GM19035 (cell line): ENCODE measurements around the gene PTPN1.
"Not testable (repeated sequence)": the region's sequence is repeated elsewhere in the genome, so short reads cannot be mapped to it uniquely, and the experiment has no call there.

ENCODE experiments used
- ATAC-seq: cut with Tn5 transposase; IDR thresholded peaks from one replicate; pipeline ENCODE4 v1.9.1; 2021; ENCODE audit not compliant: unreplicated experiment

Gene PTPN1

GRCh38 chr20:50527068-50527605 lies 17.0 kb downstream of the PTPN1 start:
- no peak for ATAC-seq

DNA sequence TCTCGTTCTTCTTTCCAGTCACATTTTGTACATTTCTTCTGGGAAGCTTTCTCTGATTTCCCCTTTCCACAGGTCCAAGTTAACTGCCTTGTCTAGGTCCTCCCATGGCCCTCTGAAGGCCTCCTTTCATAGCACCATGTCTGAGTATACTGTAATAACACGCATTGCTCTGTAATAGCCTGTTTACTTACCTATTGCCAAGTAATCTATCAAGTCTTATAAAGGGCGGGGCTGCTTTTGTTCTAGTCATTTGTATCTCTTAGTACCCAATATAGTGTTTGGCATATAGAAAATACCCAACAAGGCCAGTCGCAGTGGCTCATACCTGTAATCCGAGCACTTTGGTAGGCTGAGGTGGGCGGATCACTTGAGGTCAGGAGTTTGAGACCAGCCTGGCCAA lies 17.9 kb downstream of the PTPN1 start:
- no peak for ATAC-seq

- ATAC-seq: peak; percentile 57
Observed at GRCh38 chr20:50528804-50529351, 18.7 kb downstream of the PTPN1 start.

GRCh38 chr20:50532221-50532620 lies 22.0 kb downstream of the PTPN1 start:
- no peak for ATAC-seq

DNA sequence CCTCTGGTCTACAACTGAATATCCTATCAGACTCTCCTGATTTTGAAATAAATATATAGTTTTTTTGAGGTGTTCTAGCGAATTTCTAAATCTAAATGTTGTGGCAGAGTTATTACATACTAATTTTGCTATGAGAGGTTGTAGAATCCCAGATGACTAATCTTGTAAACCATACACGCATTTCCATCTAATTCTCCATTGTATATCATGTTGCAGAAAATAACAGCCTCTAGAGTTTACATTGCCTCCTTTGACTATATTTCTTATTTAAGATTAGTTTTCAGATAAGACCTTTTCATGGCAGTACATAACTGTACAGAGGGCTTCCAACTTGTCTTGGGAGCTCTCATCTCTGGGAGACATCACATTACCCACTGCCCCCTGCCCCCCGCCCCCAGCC lies 22.9 kb downstream of the PTPN1 start:
- no peak for ATAC-seq

- ATAC-seq: no peak
Observed at GRCh38 chr20:50533464-50533863, 23.3 kb downstream of the PTPN1 start.

DNA sequence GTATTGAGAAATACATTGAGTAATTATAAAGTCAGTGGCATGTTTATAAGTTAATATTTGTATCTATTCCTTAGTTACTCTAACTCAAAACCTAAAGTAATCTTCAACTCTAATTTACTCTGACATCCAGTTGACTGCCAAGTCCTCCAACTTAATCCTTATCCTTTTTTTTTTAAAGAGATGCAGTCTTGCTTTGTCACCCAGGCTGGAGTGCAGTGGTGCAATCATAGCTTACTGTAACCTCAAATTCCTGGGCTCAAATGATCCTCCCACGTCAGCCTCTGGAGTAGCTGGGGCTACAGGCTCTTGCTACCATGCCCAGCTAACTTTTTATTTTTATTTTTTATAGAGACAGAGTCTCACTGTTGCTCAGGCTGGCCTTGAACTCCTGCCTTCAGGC lies 24.4 kb downstream of the PTPN1 start:
- no peak for ATAC-seq

- no peak for ATAC-seq
Observed at GRCh38 chr20:50535162-50535561, 25.0 kb downstream of the PTPN1 start.

DNA sequence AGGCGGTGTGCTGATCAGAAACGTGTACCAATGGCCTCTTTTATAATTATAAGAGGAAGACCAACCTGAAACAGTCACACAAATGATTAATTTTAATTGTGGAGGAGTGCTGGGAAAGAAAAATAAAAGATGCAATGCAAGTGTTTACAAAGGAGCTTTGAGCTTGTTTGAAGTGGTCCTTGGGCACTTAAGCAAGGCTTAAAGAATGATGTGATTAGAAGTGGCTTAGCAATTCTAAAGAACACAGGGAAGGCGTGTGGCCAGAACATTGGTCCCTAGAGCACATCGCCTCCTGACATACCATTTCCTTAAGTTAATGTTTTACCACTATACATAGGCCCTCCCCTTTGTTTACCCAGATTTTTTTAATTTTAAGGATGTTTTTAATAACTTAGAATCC lies 26.1 kb downstream of the PTPN1 start:
- ATAC-seq: no peak

GRCh38 chr20:50537546-50538201 lies 27.5 kb downstream of the PTPN1 start:
- no peak for ATAC-seq

GRCh38 chr20:50538276-50538675 lies 28.1 kb downstream of the PTPN1 start:
- no peak for ATAC-seq

DNA sequence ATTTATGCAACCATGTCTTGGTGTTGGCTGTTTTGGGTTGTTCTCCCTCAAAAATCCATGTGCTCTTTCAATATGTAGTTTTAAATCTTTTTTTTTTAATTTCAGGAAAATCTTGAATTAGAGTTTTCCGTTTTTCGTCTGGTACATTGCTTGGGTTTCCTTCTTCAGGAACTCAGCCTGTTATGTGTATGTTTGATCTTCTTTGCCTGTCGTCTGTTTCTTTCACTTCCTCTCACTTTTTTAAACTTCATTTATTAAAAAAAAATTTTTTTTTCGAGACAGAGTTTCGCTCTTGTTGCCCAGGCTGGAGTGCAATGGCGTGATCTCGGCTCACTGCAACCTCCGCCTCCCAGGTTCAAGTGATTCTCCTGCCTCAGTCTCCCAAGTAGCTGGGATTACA lies 29.6 kb downstream of the PTPN1 start:
- ATAC-seq: not testable (repeated sequence)

DNA sequence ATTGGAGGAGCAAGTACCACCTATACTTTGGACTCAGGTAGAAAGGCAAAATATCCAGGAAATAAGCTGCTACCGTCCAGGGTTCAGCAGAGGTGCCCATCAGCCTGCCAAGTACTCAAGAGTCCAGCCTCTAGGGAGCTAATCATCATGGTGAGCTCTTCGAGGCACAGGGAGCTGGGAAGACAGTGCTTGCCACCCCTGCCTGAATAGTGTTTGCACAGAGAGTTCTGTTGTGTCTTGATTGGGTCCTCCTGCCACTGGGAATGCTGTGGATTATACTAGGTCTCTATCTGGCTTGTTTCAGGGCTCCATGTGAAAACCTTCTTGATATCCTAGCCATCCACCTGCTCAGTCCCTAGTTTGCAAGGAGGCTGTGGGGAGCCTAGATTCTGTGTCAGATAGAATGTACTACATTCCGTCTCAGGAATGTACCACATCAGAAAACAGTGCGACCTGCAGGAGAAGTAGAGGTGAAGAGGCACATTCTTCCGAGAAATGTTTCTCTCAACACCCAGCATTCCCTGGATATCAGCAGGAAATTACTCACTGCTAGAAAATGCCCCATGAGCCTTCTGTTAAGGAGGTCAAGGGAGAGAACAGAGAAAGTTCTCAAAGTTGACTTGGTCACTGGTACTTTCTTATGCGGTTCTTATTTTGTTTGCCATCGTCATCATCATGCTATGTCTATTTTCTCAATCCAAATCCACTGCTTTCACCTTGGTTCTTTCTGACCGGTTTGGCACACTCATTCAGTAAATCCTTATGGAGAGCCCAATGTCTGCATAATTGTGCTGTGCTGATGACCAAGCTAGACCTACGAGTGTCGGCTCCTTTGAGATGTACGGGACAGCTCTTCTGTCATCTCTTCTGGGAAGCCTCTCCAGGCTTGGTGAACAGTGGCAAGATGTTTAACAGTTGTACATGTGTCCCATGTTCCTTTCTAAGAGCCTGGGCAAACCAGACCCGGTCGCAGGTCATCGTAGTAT lies 30.7 kb downstream of the PTPN1 start:
- ATAC-seq: no peak

DNA sequence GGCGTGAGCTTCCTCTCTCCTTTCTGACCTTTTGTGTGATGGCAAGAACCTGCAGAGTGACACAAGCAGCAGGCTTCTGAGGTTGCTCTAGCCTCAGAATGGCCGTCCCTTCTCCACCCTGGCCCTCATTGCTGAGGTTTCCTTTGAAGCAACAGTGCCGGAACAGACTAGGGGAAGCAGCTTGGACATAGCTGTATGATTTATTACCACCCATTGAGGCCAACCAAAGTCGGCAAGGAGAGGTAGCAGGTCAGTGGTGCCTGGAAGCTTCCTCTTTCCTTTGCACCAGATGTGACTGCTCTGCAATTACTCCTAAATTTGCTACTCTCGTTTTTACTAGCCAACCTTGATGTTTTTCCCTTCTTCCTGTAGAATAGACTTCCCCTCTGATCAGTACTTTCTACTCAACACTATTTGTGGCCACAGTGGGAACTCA lies 31.4 kb downstream of the PTPN1 start:
- peak; percentile 48 for ATAC-seq

DNA sequence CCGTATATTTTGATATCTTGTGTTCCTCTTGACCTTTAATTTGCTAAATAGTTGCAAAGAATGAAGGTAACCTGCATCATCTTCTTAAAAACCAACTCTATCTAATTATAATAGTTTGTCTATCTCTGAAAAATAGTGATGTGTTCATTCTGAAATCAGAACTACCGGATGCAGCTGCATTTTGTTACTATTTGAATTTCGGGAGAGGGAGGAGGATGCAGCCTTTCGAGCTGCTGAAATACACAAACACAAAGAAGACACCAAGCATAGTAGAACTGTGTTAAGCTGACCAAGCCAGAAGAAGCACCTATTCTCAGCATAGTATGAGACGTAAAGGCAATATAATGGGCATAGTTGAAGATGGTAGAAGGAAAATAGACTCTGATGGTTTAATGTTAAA lies 33.1 kb downstream of the PTPN1 start:
- ATAC-seq: no peak

GRCh38 chr20:50545126-50545525 lies 34.9 kb downstream of the PTPN1 start:
- no peak for ATAC-seq

- ATAC-seq: no peak
Observed at GRCh38 chr20:50546729-50547314, 36.6 kb downstream of the PTPN1 start.

- ATAC-seq: no peak
Observed at GRCh38 chr20:50547964-50548363, 37.8 kb downstream of the PTPN1 start.

GRCh38 chr20:50548396-50548795 lies 38.2 kb downstream of the PTPN1 start:
- no peak for ATAC-seq

DNA sequence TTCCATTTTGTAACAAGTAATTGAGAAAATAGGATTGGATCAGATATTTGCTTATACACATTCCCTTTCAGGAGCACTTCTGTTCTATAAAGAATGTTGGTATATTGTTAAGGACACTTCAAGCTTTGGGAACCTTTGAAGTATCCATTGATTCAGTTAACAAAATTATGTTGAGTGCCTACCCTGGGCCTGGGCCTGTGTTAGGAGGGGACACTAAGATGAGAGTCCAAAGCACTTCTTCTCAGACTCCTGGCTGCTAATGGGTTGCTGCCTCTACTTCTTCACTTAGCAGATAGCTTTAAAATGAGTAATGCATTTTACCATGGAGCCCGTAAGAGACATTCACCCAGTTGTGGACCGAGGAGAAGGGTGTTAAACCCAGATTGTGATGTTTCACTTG lies 40.3 kb downstream of the PTPN1 start:
- no peak for ATAC-seq

DNA sequence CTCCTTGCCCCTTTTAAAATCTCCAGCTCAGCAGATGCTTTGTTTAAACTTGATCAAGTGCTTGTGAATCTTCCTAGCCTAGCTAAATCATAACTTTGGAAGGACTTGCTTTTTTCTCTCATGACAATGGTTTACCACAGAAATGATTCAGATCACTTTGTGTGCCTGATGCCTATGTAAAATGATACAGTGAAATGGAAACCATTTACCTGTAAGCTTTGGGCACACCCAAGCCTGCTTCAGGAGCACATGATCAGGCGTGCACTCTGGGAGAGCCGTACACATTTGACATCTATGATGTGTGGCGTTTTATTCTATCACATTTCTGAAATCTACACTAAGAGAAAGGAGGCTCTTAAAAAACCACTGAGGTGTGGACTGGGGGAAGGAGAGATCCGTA lies 41.1 kb downstream of the PTPN1 start:
- ATAC-seq: no peak
